SK-N-SH (cell line): ENCODE measurements around the gene LHFPL6. TPM values are rescaled to one million over a fixed set of nuclear protein-coding genes. Genes with fewer than 3 reads are reported as not detected.

Experiments used
- CTCF ChIA-PET: fragments of 300-600, 350-600 bp; formaldehyde crosslinking; extraction: SDS; loops from one replicate; lab custom pipeline; 2021; lab: Yijun Ruan, JAX
- POLR2A ChIA-PET: fragments of 350-600 bp; sonication (Branson Sonifier 250); formaldehyde crosslinking; extraction: SDS; loops from one replicate; lab custom pipeline; 2020; ENCODE audit warnings: antibody characterized with exemption, inconsistent platforms; lab: Yijun Ruan, JAX
- DNase-seq: peaks from one replicate; pipeline ENCODE4 v3.0.0; 2012
- H2AFZ ChIP-seq: fragments of 200-600 bp; sonication (generic); 2 replicates; pipeline ENCODE4 v1.8.1; 2016; ENCODE audit warnings: antibody characterized with exemption, mild to moderate bottlenecking, low read depth
- H3F3A ChIP-seq: fragments of 200-600 bp; sonication (generic); replicated peaks from 2 replicates; pipeline ENCODE3; 2016; ENCODE audit warnings: antibody characterized with exemption, mild to moderate bottlenecking; ENCODE audit not compliant: insufficient read depth
- H3K27ac ChIP-seq, 2 experiments: fragments of 200-500 bp in 1 of 2; fragments of 200-600 bp in 1 of 2; sonication (Bioruptor generic) in 1 of 2; sonication (generic), shearing (Covaris generic) in 1 of 2; 2 replicates each; pipeline versions ENCODE4 v1.5.1 to v1.6.1; 2014 to 2016; ENCODE audit warnings: low read depth in 2 of 2, inconsistent platforms in 1 of 2, low read length in 1 of 2, mild to moderate bottlenecking in 1 of 2, mixed read lengths in 1 of 2
- H3K27me3 ChIP-seq: fragments of 200-600 bp; sonication (generic), shearing (Covaris generic); 2 replicates; pipeline ENCODE4 v1.6.1; 2016; ENCODE audit warnings: mixed run types; ENCODE audit not compliant: insufficient read depth
- H3K36me3 ChIP-seq, 2 experiments: fragments of 200-500 bp in 1 of 2; fragments of 200-600 bp in 1 of 2; sonication (Bioruptor generic) in 1 of 2; sonication (generic) in 1 of 2; replicated peaks in 1 of 2; 2 replicates each; pipeline versions ENCODE3 to v1.5.1; 2014 to 2016; ENCODE audit warnings: low read length in 1 of 2, mild to moderate bottlenecking in 1 of 2; ENCODE audit not compliant: insufficient read depth in 2 of 2, control insufficient read depth in 1 of 2
- H3K4me1 ChIP-seq, 2 experiments: fragments of 200-500 bp in 1 of 2; fragments of 200-600 bp in 1 of 2; sonication (Bioruptor generic) in 1 of 2; sonication (generic), shearing (Covaris generic) in 1 of 2; 2 replicates each; pipeline versions ENCODE4 v1.5.1 to v1.6.1; 2014 to 2016; ENCODE audit warnings: low read depth in 1 of 2, low read length in 1 of 2, mixed run types in 1 of 2; ENCODE audit not compliant: insufficient read depth in 2 of 2, control insufficient read depth in 1 of 2
- H3K4me2 ChIP-seq: fragments of 200-600 bp; sonication (generic), shearing (Covaris generic); 2 replicates; pipeline ENCODE4 v1.6.1; 2017; ENCODE audit warnings: mixed run types
- H3K4me3 ChIP-seq, 2 experiments: fragments of 200-500 bp in 1 of 2; fragments of 200-600 bp in 1 of 2; sonication (Bioruptor generic) in 1 of 2; sonication (generic), shearing (Covaris generic) in 1 of 2; 2 replicates each; pipeline versions ENCODE4 v1.5.1 to v1.8.1; 2014 to 2016; ENCODE audit warnings: low read depth in 2 of 2, inconsistent platforms in 1 of 2, low read length in 1 of 2, mild to moderate bottlenecking in 1 of 2, mixed read lengths in 1 of 2, moderate library complexity in 1 of 2
- H3K79me2 ChIP-seq: fragments of 200-600 bp; sonication (generic); 2 replicates; pipeline ENCODE4 v1.8.1; 2017; ENCODE audit warnings: mild to moderate bottlenecking; ENCODE audit not compliant: insufficient read depth
- H3K9ac ChIP-seq: fragments of 200-600 bp; sonication (generic); 2 replicates; pipeline ENCODE4 v1.6.1; 2017; ENCODE audit warnings: mixed run types
- H3K9me2 ChIP-seq: fragments of 200-600 bp; sonication (generic); 2 replicates; pipeline ENCODE4 v1.6.1; 2017; ENCODE audit warnings: mixed run types
- H3K9me3 ChIP-seq: fragments of 200-600 bp; sonication (generic); 2 replicates; pipeline ENCODE4 v1.6.1; 2017; ENCODE audit warnings: mixed run types, mild to moderate bottlenecking, moderate library complexity
- H4K20me1 ChIP-seq: fragments of 200-600 bp; sonication (generic); 2 replicates; pipeline ENCODE4 v1.6.1; 2017; ENCODE audit warnings: mild to moderate bottlenecking, mixed run types; ENCODE audit not compliant: insufficient read depth
- CHD2 ChIP-seq: fragments of 150-350 bp; IDR thresholded peaks from 2 replicates; pipeline ENCODE4 v1.6.1; 2018; ENCODE audit warnings: low read length; ENCODE audit not compliant: partially characterized antibody
- ELF1 ChIP-seq: IDR thresholded peaks from 2 replicates; pipeline ENCODE4 v1.4.0; 2012
- EZH2phosphoT487 ChIP-seq: fragments of 200-600 bp; sonication (generic); IDR thresholded peaks from 2 replicates; pipeline ENCODE4 v1.6.1; 2017; ENCODE audit warnings: low read depth, mixed run types, mild to moderate bottlenecking, antibody characterized with exemption, moderate library complexity, borderline replicate concordance
- FOXJ3 ChIP-seq: sonication (generic); formaldehyde crosslinking; IDR thresholded peaks from 2 replicates; pipeline ENCODE4 v1.5.1; 2020; ENCODE audit warnings: mild to moderate bottlenecking, missing genetic modification reagents
- GATA2 ChIP-seq: sonication (generic); formaldehyde crosslinking; IDR thresholded peaks from 2 replicates; pipeline ENCODE4 v1.5.0; 2020; ENCODE audit warnings: mild to moderate bottlenecking, missing genetic modification reagents
- IRF3 ChIP-seq: fragments of 150-350 bp; IDR thresholded peaks from 2 replicates; pipeline ENCODE4 v1.6.1; 2016; ENCODE audit warnings: mild to moderate bottlenecking, low read depth, low read length
- JUND ChIP-seq: IDR thresholded peaks from 2 replicates; pipeline ENCODE4 v1.4.0; 2012
- MXI1 ChIP-seq: IDR thresholded peaks from 2 replicates; pipeline ENCODE4 v1.6.1; 2012; ENCODE audit warnings: mild to moderate bottlenecking, low read depth, low read length, improper control_type of control experiment
- NFIC ChIP-seq: IDR thresholded peaks from 2 replicates; pipeline ENCODE4 v1.4.0; 2012; ENCODE audit warnings: borderline replicate concordance
- PBX3 ChIP-seq: IDR thresholded peaks from 2 replicates; pipeline ENCODE4; 2012
- RAD21 ChIP-seq: IDR thresholded peaks from 2 replicates; pipeline ENCODE4 v1.6.1; 2012; ENCODE audit warnings: mild to moderate bottlenecking, low read length
- RCOR1 ChIP-seq: fragments of 150-350 bp; IDR thresholded peaks from 2 replicates; pipeline ENCODE4 v1.6.1; 2017; ENCODE audit warnings: antibody characterized with exemption, low read length
- REST ChIP-seq: IDR thresholded peaks from 2 replicates; pipeline ENCODE4 v1.6.1; 2012; ENCODE audit warnings: mild to moderate bottlenecking, low read depth, low read length, moderate library complexity
- TCF12 ChIP-seq: IDR thresholded peaks from 2 replicates; pipeline ENCODE4 v1.4.0; 2012
- TEAD4 ChIP-seq: IDR thresholded peaks from 2 replicates; pipeline ENCODE4 v1.4.0; 2012; ENCODE audit warnings: mild to moderate bottlenecking, borderline replicate concordance; ENCODE audit not compliant: insufficient read depth
- YY1 ChIP-seq: IDR thresholded peaks from 2 replicates; pipeline ENCODE4 v1.4.0; 2012; ENCODE audit warnings: low read depth, mild to moderate bottlenecking
- ZBTB33 ChIP-seq: IDR thresholded peaks from 2 replicates; pipeline ENCODE4 v1.4.0; 2012; ENCODE audit warnings: low read depth, borderline replicate concordance
- WGBS: methylation state at CpG from one replicate; pipeline ENCODE4 v1.1.6; 2017; ENCODE audit warnings: low lambda C conversion rate; 5-methylcytosine and 5-hydroxymethylcytosine counted together
- polyA plus RNA-seq, 3 experiments: library from polyadenylated mRNA; depleted of rRNA; stranded (reverse); fragments of >200 nt; gene quantifications; 2 replicates each; pipeline ENCODE4 v1.2.3, GENCODE V29; 2012

Gene LHFPL6
- polyA plus RNA-seq, 1 of the 3 experiments (the other 2 are of a cell fraction) = 22.2 TPM

- POLR2A ChIA-PET = no interaction called here
- Histone ChIP-seq H4K20me1 (no peaks in the 10 kb centered on the region), H3K9me2 (no peaks in the 10 kb centered on the region)
- TF ChIP-seq TEAD4 (no peak), ZBTB33 (no peak), CHD2 (no peak), IRF3 (no peak), TCF12 (no peak), PBX3 (no peak), RAD21 (no peak), EZH2phosphoT487 (no peak), JUND (no peak), RCOR1 (no peak), NFIC (no peak), YY1 (no peak), GATA2 (CRISPR knock-in tag) (no peak), MXI1 (no peak), REST (no peak), ELF1 (no peak), FOXJ3 (no peak)
- TF ChIP-seq, all 33 proteins: peak for 0
- H3K9me3 ChIP-seq = no peaks in the 10 kb centered on the region
- no peaks in the 10 kb centered on the region for H3K79me2 ChIP-seq
- H3K27ac ChIP-seq = no peak overlapping the region
- no peaks in the 10 kb centered on the region for H3K4me1 ChIP-seq
- H3K36me3 ChIP-seq = no peaks in the 10 kb centered on the region
- CTCF ChIA-PET = interaction anchor here (1.0 to 1.3 kb wide), 3 partner anchors 24 to 170 kb away, joined by 3 to 12 read pairs (median 4); no protein-coding TSS in a partner anchor
- no peaks in the 10 kb centered on the region for H3F3A ChIP-seq
- 100% methylated on average over 1 of the region's 1 CpG for WGBS
- H3K27me3 ChIP-seq = no peaks in the 10 kb centered on the region
- no peak overlapping the region for H3K9ac ChIP-seq
- no peak overlapping the region for H3K4me3 ChIP-seq
- H2AFZ ChIP-seq = no peak overlapping the region
- DNase-seq = no peak
- H3K4me2 ChIP-seq = no peak overlapping the region
Observed at GRCh38 chr13:39586151-39586550, 16.8 kb downstream of the LHFPL6 start.
